Endodermal cell (in vitro differentiated cells): ENCODE data around the gene NME7. TPM values are rescaled to one million over a fixed set of nuclear protein-coding genes. Genes with fewer than 3 reads are reported as not detected.
A peak's percentile ranks its signal among the peaks of the same experiment; 100 is the strongest.

Experiments
- DNase-seq: peaks from one replicate; pipeline ENCODE4 v3.0.0-alpha.2; 2017
- H3K27ac ChIP-seq: 2 replicates; pipeline ENCODE4 v1.5.1; 2013; ENCODE audit warnings: mild to moderate bottlenecking, low read depth, low read length, moderate library complexity
- H3K27me3 ChIP-seq: 2 replicates; pipeline ENCODE4 v1.6.1; 2013; ENCODE audit warnings: mild to moderate bottlenecking, low read length, moderate library complexity; ENCODE audit not compliant: insufficient read depth, control insufficient read depth, poor library complexity, severe bottlenecking
- H3K36me3 ChIP-seq: 2 replicates; pipeline ENCODE4 v1.7.0; 2013; ENCODE audit warnings: mild to moderate bottlenecking, low read length, moderate library complexity; ENCODE audit not compliant: control insufficient read depth, insufficient read depth
- H3K4me1 ChIP-seq: one replicate; pipeline ENCODE4 v1.7.0; 2013; ENCODE audit warnings: low read length; ENCODE audit not compliant: control insufficient read depth, insufficient read depth
- H3K4me3 ChIP-seq: 2 replicates; pipeline ENCODE4 v1.5.1; 2013; ENCODE audit warnings: mild to moderate bottlenecking, low read length, moderate library complexity
- H3K9ac ChIP-seq: 2 replicates; pipeline ENCODE4 v1.6.1; 2013; ENCODE audit warnings: mild to moderate bottlenecking, low read length, moderate library complexity; ENCODE audit not compliant: poor library complexity, severe bottlenecking; ENCODE audit errors: extremely low read depth
- H3K9me3 ChIP-seq: 2 replicates; pipeline ENCODE4 v1.6.1; 2013; ENCODE audit warnings: mild to moderate bottlenecking, low read length, moderate library complexity; ENCODE audit not compliant: control insufficient read depth
- H3K27ac Mint-ChIP-seq: 2 replicates; pipeline ENCODE4 v1.8.0; 2020; ENCODE audit warnings: mixed read lengths
- H3K27me3 Mint-ChIP-seq: 2 replicates; pipeline ENCODE4 v1.8.0; 2021; ENCODE audit warnings: mild to moderate bottlenecking, mixed read lengths; ENCODE audit not compliant: insufficient read depth
- H3K36me3 Mint-ChIP-seq: 2 replicates; pipeline ENCODE4 v1.8.0; 2020; ENCODE audit warnings: low read depth, mixed read lengths
- H3K4me1 Mint-ChIP-seq: 2 replicates; pipeline ENCODE4 v1.8.0; 2020; ENCODE audit warnings: mixed read lengths
- H3K4me3 Mint-ChIP-seq: 2 replicates; pipeline ENCODE4 v1.8.0; 2020; ENCODE audit warnings: mild to moderate bottlenecking, moderate library complexity, mixed read lengths
- H3K9me3 Mint-ChIP-seq: 2 replicates; pipeline ENCODE4 v1.8.0; 2020; ENCODE audit warnings: mild to moderate bottlenecking, mixed read lengths
- CTCF ChIP-seq: fragments of 200-600 bp; sonication (generic); conservative IDR thresholded peaks from 2 replicates; pipeline ENCODE4 v1.5.0; 2021; ENCODE audit warnings: antibody characterized with exemption, mild to moderate bottlenecking
- WGBS, 2 experiments: methylation state at CpG; one replicate each; pipeline versions ENCODE4 v1.1.5 to v1.1.7; 2013; ENCODE audit warnings: missing lambda C conversion rate in 2 of 2, mixed read lengths in 1 of 2; ENCODE audit not compliant: insufficient coverage in 1 of 2, insufficient read length in 1 of 2; 5-methylcytosine and 5-hydroxymethylcytosine counted together
- total RNA-seq, 2 donors: library from RNA; stranded (reverse); fragmentation: NEBNext Ultra II Directional in 1 of 2; extraction: Animal tissue kit (Norgen Biotek cat#: 25700) in 1 of 2; gene quantifications; 2 replicates in 1 of 2; 3 replicates in 1 of 2; pipeline ENCODE4 v1.2.1, GENCODE V29; 2021

The NME7 gene
- total RNA-seq, 2 donors from 2014 or later, result 28.1 to 32.3 TPM

- no peaks in the 10 kb centered on the region for H3K9me3 ChIP-seq
- H3K36me3 ChIP-seq, result peaks cover 29% of the 10 kb centered on the region
- DNase-seq, result peak; percentile 58
- H3K27me3 Mint-ChIP-seq, result no peaks in the 10 kb centered on the region
- H3K36me3 Mint-ChIP-seq, result peaks cover 26% of the 10 kb centered on the region
- no peaks in the 10 kb centered on the region for H3K9me3 Mint-ChIP-seq
- peaks cover 11% of the 10 kb centered on the region for H3K4me1 ChIP-seq
- TF ChIP-seq CTCF, result peak; percentile 56
- peak overlapping the region; percentile 76 for H3K4me3 Mint-ChIP-seq
- H3K27ac ChIP-seq, result peak overlapping the region; percentile 31
- WGBS, 2 experiments, result 75 to 78% methylated on average over 8 to 10 of the region's 10 CpGs
- H3K4me1 Mint-ChIP-seq, result peaks cover 55% of the 10 kb centered on the region
- peaks cover 13% of the 10 kb centered on the region for H3K27me3 ChIP-seq
- peak overlapping the region; percentile 99 for H3K4me3 ChIP-seq
- peak overlapping the region; percentile 90 for H3K27ac Mint-ChIP-seq
- peak overlapping the region; percentile 35 for H3K9ac ChIP-seq
Measured at GRCh38 chr1:169108863-169109560, 258.6 kb downstream of the NME7 start.

- 69% methylated on average over 2 of the region's 2 CpGs; no CpG with 5 or more reads in 1 of the 2 experiments for WGBS, 2 experiments
- Histone ChIP-seq H3K9ac (peak overlapping the region; percentile 11), H3K36me3 (peaks cover 22% of the 10 kb centered on the region), H3K27ac (no peak overlapping the region), H3K4me3 (peak overlapping the region; percentile 99), H3K9me3 (no peaks in the 10 kb centered on the region), H3K4me1 (peaks cover 11% of the 10 kb centered on the region), H3K27me3 (peaks cover 20% of the 10 kb centered on the region)
- peak overlapping the region; percentile 76 for H3K4me3 Mint-ChIP-seq
- TF ChIP-seq CTCF, result no peak
- H3K27ac Mint-ChIP-seq, result no peak overlapping the region
- no peaks in the 10 kb centered on the region for H3K27me3 Mint-ChIP-seq
- peaks cover 55% of the 10 kb centered on the region for H3K4me1 Mint-ChIP-seq
- H3K36me3 Mint-ChIP-seq, result peaks cover 19% of the 10 kb centered on the region
- H3K9me3 Mint-ChIP-seq, result no peaks in the 10 kb centered on the region
- peak; percentile 31 for DNase-seq
Measured at GRCh38 chr1:169108223-169108622, 259.4 kb downstream of the NME7 start.

GRCh38 chr1:169107603-169108208, 259.9 kb downstream of the NME7 start:
- no peak for DNase-seq
- Histone ChIP-seq H3K36me3 (peaks cover 17% of the 10 kb centered on the region), H3K9ac (peak overlapping the region; percentile 81), H3K4me1 (peaks cover 11% of the 10 kb centered on the region), H3K27ac (no peak overlapping the region), H3K9me3 (no peaks in the 10 kb centered on the region), H3K4me3 (peak overlapping the region; percentile 99), H3K27me3 (peaks cover 20% of the 10 kb centered on the region)
- Mint-ChIP-seq H3K36me3 (peaks cover 15% of the 10 kb centered on the region), H3K4me1 (peaks cover 54% of the 10 kb centered on the region), H3K9me3 (no peaks in the 10 kb centered on the region), H3K4me3 (peak overlapping the region; percentile 76), H3K27ac (peak overlapping the region; percentile 88), H3K27me3 (no peaks in the 10 kb centered on the region)
- no peak for TF ChIP-seq CTCF
- WGBS, 2 experiments, result 28 to 40% methylated on average over 4 to 9 of the region's 9 CpGs
